AG04450 (cell line): ENCODE measurements around the gene WNT3. TPM values are rescaled to one million over a fixed set of nuclear protein-coding genes. Genes with fewer than 3 reads are reported as not detected.

ENCODE experiments used
- CTCF ChIA-PET: fragments of 300-600, 350-600 bp; formaldehyde crosslinking; extraction: SDS; loops from one replicate; lab custom pipeline; 2022; ENCODE audit warnings: antibody characterized with exemption, inconsistent platforms; lab: Charles Lee
- POLR2A ChIA-PET: fragments of 350-600 bp; formaldehyde crosslinking; extraction: SDS; loops from one replicate; lab custom pipeline; 2021; ENCODE audit warnings: antibody characterized with exemption, inconsistent platforms; lab: Yijun Ruan, JAX
- DNase-seq: peaks from one replicate; pipeline ENCODE4 v3.0.0-alpha.2; 2011; ENCODE audit warnings: low read depth, low spot score
- H3K27ac ChIP-seq: one replicate; pipeline ENCODE4 v1.5.1; 2012; ENCODE audit warnings: low read depth, low read length, control low read depth
- H3K27me3 ChIP-seq: one replicate; pipeline ENCODE4 v1.6.0; 2012; ENCODE audit warnings: low read length; ENCODE audit not compliant: control insufficient read depth, insufficient read depth
- H3K4me3 ChIP-seq: 2 replicates; pipeline ENCODE4 v1.5.1; 2011; ENCODE audit warnings: mild to moderate bottlenecking, low read depth, low read length, control low read depth
- H3K9me3 ChIP-seq: 2 replicates; pipeline ENCODE4 v1.5.1; 2012; ENCODE audit warnings: low read length; ENCODE audit not compliant: control insufficient read depth, insufficient read depth
- CTCF ChIP-seq: IDR thresholded peaks from 2 replicates; pipeline ENCODE4 v1.5.1; 2011; ENCODE audit warnings: low read depth, low read length, control low read depth, inconsistent platforms
- polyA plus RNA-seq: library from polyadenylated mRNA; depleted of rRNA; stranded (reverse); fragments of >200 nt; gene quantifications from 2 replicates; pipeline ENCODE4 v1.2.3, GENCODE V29; 2011

Gene WNT3
- polyA plus RNA-seq, 1 experiment: 1.4 TPM

- Histone ChIP-seq H3K4me3 (no peak overlapping the region), H3K9me3 (no peaks in the 10 kb centered on the region), H3K27ac (no peak overlapping the region), H3K27me3 (peaks cover 6% of the 10 kb centered on the region)
- no peak for DNase-seq
- no peak for TF ChIP-seq CTCF
- CTCF ChIA-PET: no interaction called here
- POLR2A ChIA-PET: no interaction called here
Measured at GRCh38 chr17:46802800-46803199, 15.7 kb downstream of the WNT3 start.

GRCh38 chr17:46800573-46800972 lies 17.9 kb downstream of the WNT3 start:
- H3K9me3 ChIP-seq: no peaks in the 10 kb centered on the region
- POLR2A ChIA-PET: no interaction called here
- no peak for TF ChIP-seq CTCF
- no peak for DNase-seq
- CTCF ChIA-PET: no interaction called here
- H3K4me3 ChIP-seq: no peak overlapping the region
- H3K27me3 ChIP-seq: peaks cover 21% of the 10 kb centered on the region
- H3K27ac ChIP-seq: no peak overlapping the region

- no peak overlapping the region for H3K27ac ChIP-seq
- CTCF ChIA-PET: no interaction called here
- POLR2A ChIA-PET: interaction anchor here (0.6 kb wide), 1 partner anchor 107 kb away, joined by 3 read pairs; no protein-coding TSS in a partner anchor
- peaks cover 48% of the 10 kb centered on the region for H3K27me3 ChIP-seq
- H3K9me3 ChIP-seq: no peaks in the 10 kb centered on the region
- no peak for TF ChIP-seq CTCF
- DNase-seq: no peak
- no peak overlapping the region for H3K4me3 ChIP-seq
Measured at GRCh38 chr17:46796956-46797530, 21.4 kb downstream of the WNT3 start.

GRCh38 chr17:46796524-46796923 lies 22.0 kb downstream of the WNT3 start:
- TF ChIP-seq CTCF: no peak
- no peak for DNase-seq
- POLR2A ChIA-PET: interaction anchor here (0.6 kb wide), 1 partner anchor 108 kb away, joined by 3 read pairs; no protein-coding TSS in a partner anchor
- Histone ChIP-seq H3K4me3 (no peak overlapping the region), H3K27me3 (peaks cover 49% of the 10 kb centered on the region), H3K9me3 (no peaks in the 10 kb centered on the region), H3K27ac (no peak overlapping the region)
- CTCF ChIA-PET: no interaction called here

GRCh38 chr17:46796084-46796483 lies 22.4 kb downstream of the WNT3 start:
- Histone ChIP-seq H3K9me3 (no peaks in the 10 kb centered on the region), H3K27ac (no peak overlapping the region), H3K27me3 (peaks cover 51% of the 10 kb centered on the region), H3K4me3 (no peak overlapping the region)
- no peak for DNase-seq
- TF ChIP-seq CTCF: no peak
- ChIA-PET POLR2A (no interaction called here), CTCF (interaction anchor here (0.7 kb wide), 1 partner anchor 39 kb away, joined by 3 read pairs; no protein-coding TSS in a partner anchor)
